ENCODE results near the gene RNF208. TPM values are rescaled to one million over a fixed set of nuclear protein-coding genes. Genes with fewer than 3 reads are reported as not detected.

Gene RNF208
- total RNA-seq, 3 donors from 2014 or later (not counting 1 experiment from before 2014, with no cell fraction given): 0.82 to 1.6 (median 0.93) TPM

- Histone ChIP-seq H3K27me3 (ENCODE audit: control insufficient read depth, insufficient read depth, low read length) (peaks cover 4% of the 10 kb centered on the region), H3K9me3 (ENCODE audit: control insufficient read depth, insufficient read depth, low read length) (no peaks in the 10 kb centered on the region), H3K27ac (ENCODE audit: low read length) (no peak overlapping the region), H3K36me3 (ENCODE audit: control insufficient read depth, insufficient read depth, low read length) (no peaks in the 10 kb centered on the region), H3K4me1 (ENCODE audit: control insufficient read depth, insufficient read depth, low read length) (peaks cover 32% of the 10 kb centered on the region), H3K4me3 (ENCODE audit: low read length) (no peak overlapping the region)
- Mint-ChIP-seq H3K4me1 (peaks cover 3 to 13% of the 10 kb centered on the region in 2 donors), H3K4me3 (no peak overlapping the region), H3K27me3 (ENCODE audit: low read depth in 2 of 2) (peaks cover 0 to 8% of the 10 kb centered on the region in 2 donors), H3K36me3 (no peaks in the 10 kb centered on the region), H3K9me3 (no peaks in the 10 kb centered on the region), H3K27ac (no peak overlapping the region)
- WGBS (ENCODE audit: insufficient coverage): 94% methylated on average over 24 of the region's 24 CpGs
- ATAC-seq: no peak
- DNase-seq: no peak
- intact Hi-C loops (cut with micrococcal nuclease): no loop called here
- TF ChIP-seq CTCF (IDR thresholded peaks at IDR 0.05): no peak
These were observed 10.5 kb upstream of the RNF208 start for GRCh38 chr9:137232510-137232909.

- Mint-ChIP-seq H3K27me3 (ENCODE audit: low read depth in 2 of 2) (peaks cover 0 to 9% of the 10 kb centered on the region in 2 donors), H3K27ac (no peak overlapping the region), H3K9me3 (no peaks in the 10 kb centered on the region), H3K4me1 (peaks cover 5 to 13% of the 10 kb centered on the region in 2 donors), H3K36me3 (no peaks in the 10 kb centered on the region), H3K4me3 (no peak overlapping the region)
- no peak for DNase-seq
- H3K27me3 ChIP-seq (ENCODE audit: control insufficient read depth, insufficient read depth, low read length): peaks cover 7% of the 10 kb centered on the region
- ATAC-seq: no peak
- no peak for TF ChIP-seq CTCF (IDR thresholded peaks at IDR 0.05)
- 85% methylated on average over 9 of the region's 10 CpGs for WGBS (ENCODE audit: insufficient coverage)
- no peaks in the 10 kb centered on the region for H3K9me3 ChIP-seq (ENCODE audit: control insufficient read depth, insufficient read depth, low read length)
- no peak overlapping the region for H3K27ac ChIP-seq (ENCODE audit: low read length)
- no peak overlapping the region for H3K4me3 ChIP-seq (ENCODE audit: low read length)
- H3K36me3 ChIP-seq (ENCODE audit: control insufficient read depth, insufficient read depth, low read length): no peaks in the 10 kb centered on the region
- peaks cover 32% of the 10 kb centered on the region for H3K4me1 ChIP-seq (ENCODE audit: control insufficient read depth, insufficient read depth, low read length)
- intact Hi-C loops (cut with micrococcal nuclease): no loop called here
These were observed 10.1 kb upstream of the RNF208 start for GRCh38 chr9:137232101-137232500.

GRCh38 chr9:137231372-137232039, 9.5 kb upstream of the RNF208 start:
- no peaks in the 10 kb centered on the region for H3K36me3 ChIP-seq (ENCODE audit: control insufficient read depth, insufficient read depth, low read length)
- TF ChIP-seq CTCF (IDR thresholded peaks at IDR 0.05): no peak
- H3K27me3 ChIP-seq (ENCODE audit: control insufficient read depth, insufficient read depth, low read length): peaks cover 9% of the 10 kb centered on the region
- peaks cover 5 to 13% of the 10 kb centered on the region in 2 donors for H3K4me1 Mint-ChIP-seq
- H3K4me3 ChIP-seq (ENCODE audit: low read length): no peak overlapping the region
- no peaks in the 10 kb centered on the region for H3K9me3 ChIP-seq (ENCODE audit: control insufficient read depth, insufficient read depth, low read length)
- no peaks in the 10 kb centered on the region for H3K36me3 Mint-ChIP-seq
- ATAC-seq: no peak
- peaks cover 28% of the 10 kb centered on the region for H3K4me1 ChIP-seq (ENCODE audit: control insufficient read depth, insufficient read depth, low read length)
- H3K4me3 Mint-ChIP-seq: no peak overlapping the region
- H3K27me3 Mint-ChIP-seq (ENCODE audit: low read depth in 2 of 2): peaks cover 0 to 9% of the 10 kb centered on the region in 2 donors
- no peaks in the 10 kb centered on the region for H3K9me3 Mint-ChIP-seq
- DNase-seq: no peak
- no peak overlapping the region for H3K27ac Mint-ChIP-seq
- 91% methylated on average over 23 of the region's 23 CpGs for WGBS (ENCODE audit: insufficient coverage)
- intact Hi-C loops (cut with micrococcal nuclease): no loop called here
- no peak overlapping the region for H3K27ac ChIP-seq (ENCODE audit: low read length)
